AG04450 (cell line): ENCODE results near the gene DCAF15. TPM values are rescaled to one million over a fixed set of nuclear protein-coding genes. Genes with fewer than 3 reads are reported as not detected.
A peak's percentile ranks its signal among the peaks of the same experiment; 100 is the strongest.

Source experiments
- CTCF ChIA-PET: fragments of 300-600, 350-600 bp; formaldehyde crosslinking; extraction: SDS; loops from one replicate; lab custom pipeline; 2022; ENCODE audit warnings: antibody characterized with exemption, inconsistent platforms; lab: Charles Lee
- POLR2A ChIA-PET: fragments of 350-600 bp; formaldehyde crosslinking; extraction: SDS; loops from one replicate; lab custom pipeline; 2021; ENCODE audit warnings: antibody characterized with exemption, inconsistent platforms; lab: Yijun Ruan, JAX
- DNase-seq: peaks from one replicate; pipeline ENCODE4 v3.0.0-alpha.2; 2011; ENCODE audit warnings: low read depth, low spot score
- H3K27ac ChIP-seq: one replicate; pipeline ENCODE4 v1.5.1; 2012; ENCODE audit warnings: low read depth, low read length, control low read depth
- H3K27me3 ChIP-seq: one replicate; pipeline ENCODE4 v1.6.0; 2012; ENCODE audit warnings: low read length; ENCODE audit not compliant: control insufficient read depth, insufficient read depth
- H3K4me3 ChIP-seq: 2 replicates; pipeline ENCODE4 v1.5.1; 2011; ENCODE audit warnings: mild to moderate bottlenecking, low read depth, low read length, control low read depth
- H3K9me3 ChIP-seq: 2 replicates; pipeline ENCODE4 v1.5.1; 2012; ENCODE audit warnings: low read length; ENCODE audit not compliant: control insufficient read depth, insufficient read depth
- CTCF ChIP-seq: IDR thresholded peaks from 2 replicates; pipeline ENCODE4 v1.5.1; 2011; ENCODE audit warnings: low read depth, low read length, control low read depth, inconsistent platforms
- polyA plus RNA-seq: library from polyadenylated mRNA; depleted of rRNA; stranded (reverse); fragments of >200 nt; gene quantifications from 2 replicates; pipeline ENCODE4 v1.2.3, GENCODE V29; 2011

DCAF15 gene
- polyA plus RNA-seq, 1 experiment: 6.1 TPM

GRCh38 chr19:13962699-13963602 lies 10.6 kb downstream of the DCAF15 start:
- Histone ChIP-seq H3K27ac (no peak overlapping the region), H3K9me3 (no peaks in the 10 kb centered on the region; the same call in 1 of the 2 replicates), H3K27me3 (no peaks in the 10 kb centered on the region), H3K4me3 (peak overlapping the region; percentile 7; the same call in 1 of the 2 replicates)
- ChIA-PET CTCF (no interaction called here), POLR2A (interaction anchor here (0.7 to 1.8 kb wide), 4 partner anchors 10 to 174 kb away, joined by 3 to 14 read pairs (median 3); partner anchors contain the start of genes ASF1B, DCAF15 and RFX1)
- no peak for TF ChIP-seq CTCF
- DNase-seq: no peak

- no peak for TF ChIP-seq CTCF
- Histone ChIP-seq H3K9me3 (no peaks in the 10 kb centered on the region; the same call in 1 of the 2 replicates), H3K27me3 (no peaks in the 10 kb centered on the region), H3K4me3 (no peak overlapping the region), H3K27ac (no peak overlapping the region)
- DNase-seq: no peak
- CTCF ChIA-PET: no interaction called here
- POLR2A ChIA-PET: interaction anchor here (0.7 to 1.8 kb wide), 3 partner anchors 11 to 173 kb away, joined by 3 to 14 read pairs (median 3); partner anchors contain the start of genes ASF1B, DCAF15 and RFX1
These were observed 11.3 kb downstream of the DCAF15 start for GRCh38 chr19:13963603-13964105.

- CTCF ChIA-PET: no interaction called here
- no peak for DNase-seq
- no peaks in the 10 kb centered on the region for H3K27me3 ChIP-seq
- H3K9me3 ChIP-seq: no peaks in the 10 kb centered on the region; the same call in 1 of the 2 replicates
- no peak overlapping the region for H3K27ac ChIP-seq
- H3K4me3 ChIP-seq: no peak overlapping the region
- POLR2A ChIA-PET: no interaction called here
- no peak for TF ChIP-seq CTCF
These were observed 12.5 kb downstream of the DCAF15 start for GRCh38 chr19:13964776-13965175.

- H3K4me3 ChIP-seq: no peak overlapping the region
- H3K9me3 ChIP-seq: no peaks in the 10 kb centered on the region; the same call in 1 of the 2 replicates
- TF ChIP-seq CTCF: no peak
- CTCF ChIA-PET: no interaction called here
- H3K27ac ChIP-seq: no peak overlapping the region
- POLR2A ChIA-PET: no interaction called here
- no peak for DNase-seq
- no peaks in the 10 kb centered on the region for H3K27me3 ChIP-seq
These were observed 13.1 kb downstream of the DCAF15 start for GRCh38 chr19:13965377-13965896.
